Left lung (tissue), 10 donors: Measurements from ENCODE around the gene YIPF5. TPM values are rescaled to one million over a fixed set of nuclear protein-coding genes. Genes with fewer than 3 reads are reported as not detected.

Experiments
- ATAC-seq: fragments of 200-7000 bp; cut with Tn5 transposase; one replicate; pipeline ENCODE4 v1.9.1; 2020; ENCODE audit warnings: moderate library complexity
- DNase-seq, 4 donors: peaks; one replicate each; pipeline ENCODE4 v3.0.0-alpha.2; 2013 to 2020
- H3K27ac ChIP-seq, 2 donors: fragments of 200-600 bp; sonication (generic) in 1 of 2; one replicate each; pipeline versions ENCODE4 v1.5.0 to v1.8.0; 2020 to 2021
- H3K27me3 ChIP-seq, 2 donors: fragments of 200-600 bp; sonication (generic) in 1 of 2; one replicate each; pipeline versions ENCODE4 v1.5.0 to v1.8.0; 2020 to 2021
- H3K36me3 ChIP-seq, 2 donors: fragments of 200-600 bp; sonication (generic) in 1 of 2; one replicate each; pipeline versions ENCODE4 v1.5.0 to v1.8.0; 2020 to 2021
- H3K4me1 ChIP-seq, 2 donors: fragments of 200-600 bp; one replicate each; pipeline ENCODE4 v1.8.0; 2021
- H3K4me3 ChIP-seq, 2 donors: fragments of 200-600 bp; sonication (generic) in 1 of 2; one replicate each; pipeline versions ENCODE4 v1.5.0 to v1.8.0; 2020 to 2021; ENCODE audit warnings: mild to moderate bottlenecking in 1 of 2
- H3K9me3 ChIP-seq, 2 donors: fragments of 200-600 bp; sonication (generic) in 1 of 2; one replicate each; pipeline versions ENCODE4 v1.5.0 to v1.8.0; 2020 to 2021
- intact Hi-C, 2 donors: fragments of 100-400 bp; cut with DNase I; formaldehyde crosslinking; loops; one replicate each; pipeline versions ENCODE4 v1.11.2 to v1.14.2; 2022
- polyA plus RNA-seq, 6 donors: library from polyadenylated mRNA; unstranded; fragments of 120-200 nt; gene quantifications; one replicate each; pipeline ENCODE4 v1.2.1, GENCODE V29; 2013; ENCODE audit not compliant: insufficient read length in 6 of 6
- total RNA-seq, 2 donors: library from RNA; stranded (reverse); fragmentation: NEBNext Ultra II Directional; extraction: Animal tissue kit (Norgen Biotek cat#: 25700); gene quantifications; one replicate each; pipeline ENCODE4 v1.2.1, GENCODE V29; 2021
- TF ChIP-seq, protein P1 (sequence below), 2 donors: fragments of 200-600 bp; sonication (generic) in 1 of 2; IDR thresholded peaks; one replicate each; pipeline versions ENCODE4 v1.5.0 to v1.8.0; 2021; ENCODE audit warnings: antibody characterized with exemption in 2 of 2
- donor health status: DM: no; HTN: yes; CAD: no.
- donor health status: DM: no; HTN: no; CAD: no.

The YIPF5 gene
- total and polyA plus RNA-seq, 8 donors = 58.9 to 67.6 (median 62.8) TPM

DNA sequence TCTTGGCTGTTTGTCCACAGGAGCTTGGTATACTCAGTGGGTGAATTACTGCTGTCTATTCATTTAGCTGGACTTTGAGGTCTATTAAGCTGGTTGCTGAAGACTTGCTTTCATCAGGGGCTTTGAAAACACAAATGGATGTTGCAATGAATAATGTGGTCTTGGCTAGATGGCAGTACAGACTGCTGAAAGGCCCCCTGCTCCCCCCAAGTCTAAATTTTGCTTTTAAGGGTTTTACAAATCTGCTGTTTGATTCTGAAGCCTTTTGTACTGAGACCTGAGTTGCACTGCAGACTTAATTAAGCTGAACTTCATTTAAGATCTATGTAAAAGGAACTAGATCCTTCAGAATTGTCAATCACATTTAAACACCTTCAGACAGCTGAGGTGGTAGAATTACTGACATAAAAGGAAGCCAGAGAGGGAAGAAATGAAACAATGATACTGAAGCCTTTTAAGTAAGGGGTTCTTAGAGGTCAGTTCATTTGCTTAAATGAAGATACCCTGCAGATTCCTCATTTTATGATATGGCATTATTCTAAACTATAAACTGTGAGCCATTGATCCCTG, 37.5 kb upstream of the YIPF5 start:
- intact Hi-C loops = no loop called here

DNA sequence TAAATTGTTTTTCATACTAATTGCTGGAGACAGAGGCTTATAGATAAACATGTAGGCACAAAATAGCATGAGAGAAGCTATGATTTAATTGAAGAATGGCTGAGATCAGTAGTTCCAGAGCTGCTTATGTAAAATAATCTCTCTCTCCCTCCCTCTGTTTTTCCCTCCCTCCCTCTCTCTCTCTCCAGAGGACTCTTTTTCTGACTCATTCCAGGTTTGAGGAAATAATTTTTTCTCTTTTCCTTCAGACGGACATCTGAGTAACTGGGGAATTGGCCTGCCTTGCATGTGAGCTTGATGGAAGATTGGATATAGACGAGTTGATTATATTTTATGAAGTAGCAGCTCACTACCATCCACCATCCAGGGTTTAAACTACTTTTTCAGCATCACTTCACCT, 35.7 kb upstream of the YIPF5 start:
- H3K9me3 ChIP-seq = no peaks in the 10 kb centered on the region
- H3K27me3 ChIP-seq = peaks cover 25 to 57% of the 10 kb centered on the region in 2 donors
- no peak overlapping the region for H3K27ac ChIP-seq
- DNase-seq (no peak), ATAC-seq (no peak)
- intact Hi-C loops = no loop called here
- no peaks in the 10 kb centered on the region for H3K4me1 ChIP-seq
- TF ChIP-seq, protein P1, sequence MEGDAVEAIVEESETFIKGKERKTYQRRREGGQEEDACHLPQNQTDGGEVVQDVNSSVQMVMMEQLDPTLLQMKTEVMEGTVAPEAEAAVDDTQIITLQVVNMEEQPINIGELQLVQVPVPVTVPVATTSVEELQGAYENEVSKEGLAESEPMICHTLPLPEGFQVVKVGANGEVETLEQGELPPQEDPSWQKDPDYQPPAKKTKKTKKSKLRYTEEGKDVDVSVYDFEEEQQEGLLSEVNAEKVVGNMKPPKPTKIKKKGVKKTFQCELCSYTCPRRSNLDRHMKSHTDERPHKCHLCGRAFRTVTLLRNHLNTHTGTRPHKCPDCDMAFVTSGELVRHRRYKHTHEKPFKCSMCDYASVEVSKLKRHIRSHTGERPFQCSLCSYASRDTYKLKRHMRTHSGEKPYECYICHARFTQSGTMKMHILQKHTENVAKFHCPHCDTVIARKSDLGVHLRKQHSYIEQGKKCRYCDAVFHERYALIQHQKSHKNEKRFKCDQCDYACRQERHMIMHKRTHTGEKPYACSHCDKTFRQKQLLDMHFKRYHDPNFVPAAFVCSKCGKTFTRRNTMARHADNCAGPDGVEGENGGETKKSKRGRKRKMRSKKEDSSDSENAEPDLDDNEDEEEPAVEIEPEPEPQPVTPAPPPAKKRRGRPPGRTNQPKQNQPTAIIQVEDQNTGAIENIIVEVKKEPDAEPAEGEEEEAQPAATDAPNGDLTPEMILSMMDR (IDR thresholded peaks at IDR 0.05) = no peak
- no peak overlapping the region for H3K4me3 ChIP-seq
- H3K36me3 ChIP-seq = no peaks in the 10 kb centered on the region

More for the DNA sequence above, 37.5 kb upstream of the YIPF5 start:
- H3K4me3 ChIP-seq = no peak overlapping the region
- TF ChIP-seq, protein P1 (IDR thresholded peaks at IDR 0.05) = no peak
- ATAC-seq = no peak
- no peak overlapping the region for H3K27ac ChIP-seq
- no peaks in the 10 kb centered on the region for H3K36me3 ChIP-seq
- peaks cover 25 to 59% of the 10 kb centered on the region in 2 donors for H3K27me3 ChIP-seq
- H3K4me1 ChIP-seq = no peaks in the 10 kb centered on the region
- no peak for DNase-seq
- H3K9me3 ChIP-seq = no peaks in the 10 kb centered on the region

DNA sequence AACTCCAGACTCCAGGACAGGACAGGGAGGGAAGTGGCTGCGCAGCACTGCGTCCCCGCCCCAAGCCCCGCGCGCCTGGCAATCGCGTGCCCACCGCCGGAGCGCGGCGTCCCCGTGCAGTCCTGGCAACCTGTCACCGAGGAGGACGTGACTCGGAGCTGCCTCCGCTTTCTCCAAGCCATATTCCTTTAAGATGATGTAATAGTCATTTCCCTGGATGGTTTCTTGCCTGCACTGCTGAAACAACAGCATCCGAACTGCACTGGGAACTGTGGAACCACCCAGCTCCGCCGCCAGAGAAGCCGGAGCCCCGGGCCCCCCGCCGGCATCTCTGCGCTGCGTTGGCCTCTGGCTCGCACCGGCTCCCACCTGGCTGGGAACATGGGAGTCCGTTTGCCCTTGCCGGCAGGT, 34.7 kb upstream of the YIPF5 start:
- DNase-seq = peak in 2 of 4 donors; percentile 40 to 72
- H3K4me3 ChIP-seq = peak overlapping the region; percentile 10 to 19
- ATAC-seq = peak; percentile 43

DNA sequence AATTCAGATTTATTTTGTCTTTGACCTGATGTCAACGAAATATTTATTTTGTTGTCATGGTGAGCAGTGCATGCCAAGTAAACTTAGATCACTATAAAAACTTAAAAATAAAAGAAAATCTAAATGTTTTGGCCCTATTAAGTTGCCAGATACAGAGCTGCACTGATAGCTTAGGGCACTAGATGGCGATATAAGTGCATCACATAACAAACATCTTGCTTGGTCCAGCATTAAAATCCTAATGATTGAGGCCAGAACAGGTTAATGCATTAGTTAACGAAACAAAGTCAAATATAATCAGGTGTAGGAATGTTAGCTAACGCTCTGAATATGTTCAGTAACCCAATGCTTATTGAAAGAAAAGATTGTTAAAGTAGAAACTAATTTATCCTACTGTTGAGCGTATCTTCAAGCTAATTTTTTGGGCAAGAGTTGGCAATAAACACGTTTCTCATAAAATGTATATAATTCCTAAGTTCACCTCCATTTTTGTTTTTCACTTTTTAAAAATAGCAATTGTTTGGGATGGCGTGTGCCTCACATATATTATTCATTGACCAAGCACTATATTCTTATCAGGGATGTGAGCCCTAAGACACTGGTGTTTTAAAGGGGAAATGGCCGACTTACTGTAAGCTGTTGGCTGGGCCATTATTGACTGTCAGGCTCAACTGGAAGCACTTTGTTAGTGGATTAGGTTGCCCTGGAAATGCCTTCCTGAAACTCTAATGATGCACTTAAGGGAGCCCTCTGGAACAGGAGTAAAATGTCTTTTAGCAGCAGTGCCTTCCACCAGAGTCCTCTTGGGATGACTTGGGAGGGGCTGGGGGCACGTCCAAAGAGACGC, 33.5 kb upstream of the YIPF5 start:
- Histone ChIP-seq H3K27ac (no peak overlapping the region), H3K9me3 (no peaks in the 10 kb centered on the region), H3K36me3 (no peaks in the 10 kb centered on the region), H3K4me1 (no peaks in the 10 kb centered on the region), H3K4me3 (no peak overlapping the region), H3K27me3 (peaks cover 25 to 51% of the 10 kb centered on the region in 2 donors)
- intact Hi-C loops = no loop called here
- peak in 2 of 4 donors; percentile 61 to 71 for DNase-seq
- peak; percentile 85 for ATAC-seq
- TF ChIP-seq, protein P1 (IDR thresholded peaks at IDR 0.05) = peak; percentile 82 to 89

More for the DNA sequence above, 34.7 kb upstream of the YIPF5 start:
- Histone ChIP-seq H3K27ac (no peak overlapping the region), H3K36me3 (no peaks in the 10 kb centered on the region), H3K27me3 (peaks cover 25 to 55% of the 10 kb centered on the region in 2 donors), H3K9me3 (no peaks in the 10 kb centered on the region), H3K4me1 (no peaks in the 10 kb centered on the region)
- intact Hi-C loops = no loop called here
- TF ChIP-seq, protein P1 (IDR thresholded peaks at IDR 0.05) = no peak

DNA sequence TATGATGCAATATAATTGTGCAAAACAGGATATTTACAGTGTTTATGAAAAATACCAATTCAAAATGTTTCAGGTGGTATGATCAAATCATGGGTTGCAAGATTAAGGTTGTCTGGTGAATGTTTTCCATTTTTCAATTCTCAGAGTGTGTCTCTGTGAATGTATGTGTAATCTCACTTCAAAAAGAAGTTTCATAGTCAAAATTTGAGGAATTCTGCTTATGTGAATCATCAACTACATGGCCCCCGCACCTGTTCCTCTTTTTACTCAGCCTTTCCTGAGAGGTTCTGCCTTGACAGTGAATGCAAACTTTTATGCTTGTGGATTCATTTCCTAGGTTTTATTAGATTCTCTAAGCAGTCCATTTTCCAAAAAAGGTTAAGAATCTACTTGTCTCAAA, 32.3 kb upstream of the YIPF5 start:
- no peak overlapping the region for H3K4me3 ChIP-seq
- H3K4me1 ChIP-seq = no peaks in the 10 kb centered on the region
- peaks cover 25 to 39% of the 10 kb centered on the region in 2 donors for H3K27me3 ChIP-seq
- TF ChIP-seq, protein P1 (IDR thresholded peaks at IDR 0.05) = no peak
- no peak overlapping the region for H3K27ac ChIP-seq
- H3K9me3 ChIP-seq = no peaks in the 10 kb centered on the region
- ATAC-seq (no peak), DNase-seq (no peak)
- intact Hi-C loops = no loop called here
- H3K36me3 ChIP-seq = no peaks in the 10 kb centered on the region
